Activated CD8-positive, alpha-beta memory T cell treated with anti-CD3 and anti-CD28 coated beads for 1 hour (primary cell): ENCODE data around the gene PPFIBP1.

ENCODE experiments used
- DNase-seq, 2 donors: peaks; one replicate each; pipeline ENCODE4 v3.0.0-alpha.2; 2020; ENCODE audit warnings: low read depth in 1 of 2; ENCODE audit errors: extremely low read depth in 1 of 2

PPFIBP1 gene

GRCh38 chr12:27511723-27512045, 12.3 kb upstream of the PPFIBP1 start:
- no peak for DNase-seq

- DNase-seq: no peak
Measured at GRCh38 chr12:27513155-27513824, 10.7 kb upstream of the PPFIBP1 start.

- no peak for DNase-seq
Measured at GRCh38 chr12:27515671-27516070, 8.3 kb upstream of the PPFIBP1 start.

GRCh38 chr12:27516625-27517024, 7.4 kb upstream of the PPFIBP1 start:
- no peak for DNase-seq

GRCh38 chr12:27517546-27517945, 6.5 kb upstream of the PPFIBP1 start:
- DNase-seq: no peak

- DNase-seq: no peak
Measured at GRCh38 chr12:27517961-27518665, 5.9 kb upstream of the PPFIBP1 start.

GRCh38 chr12:27521066-27521465, 2.9 kb upstream of the PPFIBP1 start:
- no peak for DNase-seq

- no peak for DNase-seq
Measured at GRCh38 chr12:27521981-27522380, 2.0 kb upstream of the PPFIBP1 start.

GRCh38 chr12:27523305-27523641, 733 bp upstream of the PPFIBP1 start:
- DNase-seq: no peak

- DNase-seq: no peak
Measured at GRCh38 chr12:27524494-27524835, 459 bp downstream of the PPFIBP1 start.

- DNase-seq: no peak
Measured at GRCh38 chr12:27524839-27525753, 1.1 kb downstream of the PPFIBP1 start.

GRCh38 chr12:27527512-27527911, 3.5 kb downstream of the PPFIBP1 start:
- no peak for DNase-seq

GRCh38 chr12:27528788-27529187, 4.8 kb downstream of the PPFIBP1 start:
- DNase-seq: no peak

GRCh38 chr12:27530157-27530922, 6.3 kb downstream of the PPFIBP1 start:
- no peak for DNase-seq

- DNase-seq: no peak
Measured at GRCh38 chr12:27531896-27532295, 7.9 kb downstream of the PPFIBP1 start.

- DNase-seq: no peak
Measured at GRCh38 chr12:27534060-27534764, 10.2 kb downstream of the PPFIBP1 start.

GRCh38 chr12:27534765-27535161, 10.8 kb downstream of the PPFIBP1 start:
- no peak for DNase-seq

GRCh38 chr12:27535318-27535717, 11.3 kb downstream of the PPFIBP1 start:
- no peak for DNase-seq

- DNase-seq: no peak
Measured at GRCh38 chr12:27537855-27538675, 14.1 kb downstream of the PPFIBP1 start.

- no peak for DNase-seq
Measured at GRCh38 chr12:27539191-27539631, 15.2 kb downstream of the PPFIBP1 start.
